GM12801 (cell line): Measurements from ENCODE around the gene JAG1.

ENCODE experiments used
- TF ChIP-seq, protein P1 (sequence below): IDR thresholded peaks from one replicate; pipeline ENCODE4 v1.5.1; 2011; ENCODE audit warnings: control low read depth; ENCODE audit not compliant: insufficient read length; ENCODE audit errors: extremely low read depth

The JAG1 gene

DNA sequence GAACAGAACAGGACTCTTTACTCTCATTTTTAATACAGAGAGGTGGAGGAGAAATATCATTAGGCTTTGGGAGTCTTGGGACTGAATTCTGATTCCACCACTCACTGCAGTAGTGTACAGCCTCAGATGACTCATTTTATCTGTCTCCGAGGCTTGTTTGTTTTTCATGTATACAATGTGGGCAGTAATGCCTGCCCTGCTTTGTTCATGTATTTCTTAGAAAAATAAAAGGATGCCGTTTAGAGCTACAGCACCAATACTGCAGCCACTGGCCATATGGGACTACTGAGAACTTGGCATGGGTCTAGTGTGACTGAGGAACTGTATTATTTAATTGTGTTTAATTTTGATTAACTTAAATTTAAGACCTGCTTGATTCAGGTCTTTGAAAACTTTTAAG, 41.2 kb upstream of the JAG1 start:
- TF ChIP-seq, protein P1, sequence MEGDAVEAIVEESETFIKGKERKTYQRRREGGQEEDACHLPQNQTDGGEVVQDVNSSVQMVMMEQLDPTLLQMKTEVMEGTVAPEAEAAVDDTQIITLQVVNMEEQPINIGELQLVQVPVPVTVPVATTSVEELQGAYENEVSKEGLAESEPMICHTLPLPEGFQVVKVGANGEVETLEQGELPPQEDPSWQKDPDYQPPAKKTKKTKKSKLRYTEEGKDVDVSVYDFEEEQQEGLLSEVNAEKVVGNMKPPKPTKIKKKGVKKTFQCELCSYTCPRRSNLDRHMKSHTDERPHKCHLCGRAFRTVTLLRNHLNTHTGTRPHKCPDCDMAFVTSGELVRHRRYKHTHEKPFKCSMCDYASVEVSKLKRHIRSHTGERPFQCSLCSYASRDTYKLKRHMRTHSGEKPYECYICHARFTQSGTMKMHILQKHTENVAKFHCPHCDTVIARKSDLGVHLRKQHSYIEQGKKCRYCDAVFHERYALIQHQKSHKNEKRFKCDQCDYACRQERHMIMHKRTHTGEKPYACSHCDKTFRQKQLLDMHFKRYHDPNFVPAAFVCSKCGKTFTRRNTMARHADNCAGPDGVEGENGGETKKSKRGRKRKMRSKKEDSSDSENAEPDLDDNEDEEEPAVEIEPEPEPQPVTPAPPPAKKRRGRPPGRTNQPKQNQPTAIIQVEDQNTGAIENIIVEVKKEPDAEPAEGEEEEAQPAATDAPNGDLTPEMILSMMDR = no peak

DNA sequence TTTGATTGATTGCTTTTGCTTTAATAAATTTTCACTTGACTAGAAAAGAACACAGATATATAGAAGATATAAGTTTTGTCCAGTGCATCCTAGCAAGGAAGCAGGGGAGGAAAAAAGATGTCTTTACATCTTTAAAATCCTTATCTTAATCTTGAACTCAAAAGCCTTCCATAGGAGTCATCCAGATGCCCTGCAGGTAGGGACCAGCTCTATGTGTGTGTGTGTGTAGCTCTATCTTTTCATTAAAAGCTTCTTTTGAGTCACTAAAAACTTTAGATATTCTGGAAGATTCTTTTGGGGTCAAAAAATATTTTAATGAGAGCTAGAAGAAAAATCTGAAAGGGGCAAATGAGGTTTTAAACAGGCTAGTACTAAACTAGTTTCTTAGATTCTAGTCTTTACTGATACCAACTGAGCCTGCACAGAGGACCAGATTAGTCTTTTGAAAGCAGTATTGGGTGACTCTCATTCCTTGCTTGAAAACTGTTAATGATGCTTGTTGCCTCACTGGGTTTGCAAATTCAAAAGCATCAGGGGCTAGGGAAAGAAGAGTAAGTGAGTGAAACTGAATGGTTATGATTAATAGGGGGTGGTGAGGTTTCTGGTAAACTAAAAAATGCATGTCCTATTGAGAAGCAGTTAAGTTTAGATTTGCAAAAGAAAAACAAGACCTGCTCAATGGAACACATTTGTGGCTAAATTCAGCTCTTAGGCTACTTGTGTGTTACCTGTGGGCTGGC, 40.6 kb upstream of the JAG1 start:
- TF ChIP-seq, protein P1 = no peak

DNA sequence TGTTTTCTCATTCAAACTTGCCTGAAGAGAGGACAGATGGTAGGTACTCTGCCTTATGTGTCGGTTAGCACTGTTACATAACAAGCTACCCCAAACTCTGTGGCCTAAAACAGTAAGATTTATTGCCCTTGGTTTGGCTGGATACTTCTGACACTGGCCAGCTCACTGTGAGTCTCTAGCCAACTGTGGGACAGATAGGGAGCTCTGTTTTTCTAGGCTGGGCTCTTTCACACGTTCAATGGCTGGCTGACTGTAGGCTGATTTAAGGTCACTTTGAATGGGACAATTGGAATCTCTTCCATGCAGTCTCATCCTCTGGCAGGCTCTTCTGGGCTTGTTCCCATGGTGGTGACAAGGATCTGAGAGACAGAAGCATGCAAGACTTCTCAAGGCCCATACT, 39.4 kb upstream of the JAG1 start:
- TF ChIP-seq, protein P1 = no peak

DNA sequence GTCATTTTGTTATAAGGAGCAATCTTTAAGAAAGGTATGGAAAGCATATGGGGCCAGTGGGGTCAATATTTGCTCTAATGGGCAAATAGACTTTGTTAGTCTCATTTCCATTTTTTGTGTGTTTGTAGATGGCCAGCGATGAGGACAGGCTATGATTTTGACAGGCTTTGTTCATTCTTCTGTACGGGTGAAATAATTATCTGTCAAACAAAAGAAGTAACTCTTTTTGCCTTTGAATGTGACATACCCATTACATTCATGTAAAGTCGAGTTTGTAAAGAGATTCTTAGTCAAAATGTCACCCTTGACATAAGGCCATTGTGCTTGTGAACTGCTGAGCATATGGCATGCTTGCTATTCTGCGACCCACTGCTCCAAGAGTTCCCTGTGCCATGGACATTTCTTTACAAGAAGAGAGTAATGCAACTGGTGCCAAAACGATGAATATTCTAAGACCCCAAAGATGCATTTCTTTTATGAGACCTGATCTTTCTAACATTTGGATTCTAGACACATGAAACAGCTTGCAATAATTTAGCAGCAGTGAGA, 38.2 kb upstream of the JAG1 start:
- TF ChIP-seq, protein P1 = no peak

DNA sequence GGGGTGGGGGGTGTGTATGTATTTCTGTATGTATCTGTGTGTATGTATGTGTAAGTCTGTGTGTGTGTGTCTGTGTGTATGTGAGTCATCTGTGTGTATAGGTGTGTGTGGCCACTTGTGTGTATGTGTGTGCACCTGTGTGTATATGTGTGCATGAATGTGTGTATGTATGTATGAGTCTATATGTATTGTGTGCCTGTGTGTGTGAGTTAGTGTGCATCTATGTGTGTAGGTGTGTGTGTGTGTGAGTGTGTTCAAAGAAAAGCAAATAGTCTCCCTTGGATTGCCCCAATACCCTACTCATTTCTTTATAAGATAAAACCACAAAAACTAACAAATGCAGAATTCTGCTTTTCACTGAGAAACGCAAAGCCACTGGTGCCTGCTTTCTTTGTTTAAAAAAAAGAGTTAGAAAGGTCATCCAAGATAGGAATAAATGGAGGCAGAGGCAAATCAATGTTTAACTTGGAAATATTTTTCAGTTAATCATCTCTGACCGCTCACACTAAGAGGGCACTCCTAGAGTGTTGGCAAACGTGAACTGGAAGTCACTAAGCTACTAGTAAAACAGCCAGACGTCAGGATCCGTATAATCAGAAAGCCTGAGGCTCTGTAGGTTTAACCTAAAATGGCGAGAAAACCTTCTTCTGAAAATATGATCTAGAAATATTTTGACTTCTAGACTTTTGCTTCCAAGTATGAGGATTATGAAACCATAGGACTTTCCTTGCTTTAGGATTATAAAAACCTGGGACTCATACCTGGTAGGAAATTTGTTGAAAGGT, 37.4 kb upstream of the JAG1 start:
- TF ChIP-seq, protein P1 = no peak

DNA sequence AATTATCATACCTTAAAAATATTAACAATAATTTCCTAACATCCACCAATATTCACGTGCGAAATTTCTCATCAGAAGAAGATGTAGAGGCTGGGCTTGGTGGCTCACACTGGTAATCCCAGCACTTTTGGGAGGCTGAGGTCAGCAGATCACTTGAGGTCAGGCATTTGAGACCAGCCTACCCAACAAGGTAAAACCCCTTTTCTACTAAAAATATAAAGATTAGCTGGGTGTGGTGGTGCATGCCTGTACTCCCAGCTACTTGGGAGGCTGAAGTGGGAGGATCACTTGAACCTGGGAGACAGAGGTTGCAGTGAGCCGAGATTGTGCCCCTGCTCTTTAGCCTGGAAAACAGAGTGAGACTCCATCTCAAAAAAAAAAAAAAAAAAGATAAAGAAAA, 36.1 kb upstream of the JAG1 start:
- TF ChIP-seq, protein P1 = no peak

DNA sequence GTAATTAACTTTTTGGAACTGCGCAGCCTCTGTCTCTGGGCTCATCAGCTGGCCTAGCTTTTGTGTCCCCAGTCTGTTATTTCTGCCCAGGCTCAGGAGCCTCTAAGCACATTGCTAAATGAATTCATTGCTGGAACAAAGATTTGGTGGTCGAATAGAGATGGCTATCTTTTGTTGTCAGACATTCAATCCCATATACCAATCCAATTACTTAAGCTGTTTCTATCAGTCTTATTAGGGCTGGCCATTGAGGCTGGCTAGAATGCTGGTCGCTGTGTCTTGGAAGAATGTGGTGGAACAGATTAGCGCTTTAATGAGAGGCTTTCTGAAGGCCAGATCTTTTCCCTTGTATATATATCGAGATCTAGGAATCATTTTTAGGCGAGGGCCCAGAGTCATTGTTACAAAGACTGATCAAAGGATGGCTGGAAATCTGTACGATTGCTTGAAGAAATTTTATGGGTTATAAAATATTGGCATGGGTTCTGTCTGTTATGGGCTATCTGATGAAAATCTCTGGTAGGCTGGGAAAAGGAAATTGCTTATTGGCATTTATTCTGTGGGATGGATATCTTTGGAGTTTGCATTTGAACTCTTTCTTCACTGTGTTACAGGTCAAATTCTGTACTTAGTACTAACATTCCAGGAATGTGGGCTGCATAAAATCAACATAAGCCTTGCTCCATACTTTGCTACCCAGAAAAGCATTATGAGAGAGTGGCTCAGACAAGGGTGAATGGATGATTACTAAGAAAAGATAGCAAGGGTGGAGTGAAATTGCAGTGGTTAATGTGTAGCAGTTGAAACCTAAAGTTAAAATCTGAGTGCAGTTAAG, 34.8 kb upstream of the JAG1 start:
- TF ChIP-seq, protein P1 = no peak
